ENCODE measurements around the gene PAXX.

Gene PAXX, protein sequence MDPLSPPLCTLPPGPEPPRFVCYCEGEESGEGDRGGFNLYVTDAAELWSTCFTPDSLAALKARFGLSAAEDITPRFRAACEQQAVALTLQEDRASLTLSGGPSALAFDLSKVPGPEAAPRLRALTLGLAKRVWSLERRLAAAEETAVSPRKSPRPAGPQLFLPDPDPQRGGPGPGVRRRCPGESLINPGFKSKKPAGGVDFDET

DNA sequence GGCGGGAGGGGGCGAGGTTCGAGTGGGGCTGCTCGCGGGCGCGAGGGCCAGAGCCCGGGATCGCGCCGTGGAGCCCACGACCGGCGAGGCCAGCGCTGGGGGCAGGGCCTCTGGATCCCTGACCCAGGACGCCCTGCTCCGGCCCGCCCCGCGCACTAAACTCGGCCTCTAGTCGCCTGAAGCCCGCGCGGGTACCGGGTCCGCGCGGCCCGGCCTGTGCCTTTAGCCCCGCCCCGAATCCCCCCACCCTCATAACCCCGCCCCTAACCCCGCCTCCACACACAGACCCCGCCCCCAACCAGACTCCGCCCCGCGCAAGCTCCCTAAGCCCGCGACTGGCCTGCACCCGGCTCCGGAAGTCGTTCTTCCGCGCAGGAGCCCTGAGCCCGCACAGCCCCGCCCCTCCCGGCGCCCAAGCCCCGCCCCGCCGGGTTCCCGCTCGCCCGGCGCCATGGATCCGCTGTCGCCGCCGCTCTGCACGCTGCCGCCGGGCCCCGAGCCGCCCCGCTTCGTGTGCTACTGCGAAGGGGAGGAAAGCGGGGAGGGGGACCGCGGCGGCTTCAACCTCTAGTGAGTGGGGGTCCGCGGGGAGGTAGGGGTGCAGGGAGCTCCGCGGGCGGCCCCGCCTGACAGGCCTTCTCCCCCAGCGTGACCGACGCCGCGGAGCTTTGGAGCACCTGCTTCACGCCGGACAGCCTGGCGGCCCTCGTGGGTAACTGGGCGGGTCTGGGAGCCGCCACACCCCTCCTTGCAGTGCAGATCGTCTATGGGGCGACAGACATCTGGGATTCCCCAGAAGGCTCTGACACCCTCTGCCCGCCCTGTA, at the start of gene PAXX:
TSS of gene PAXX (plus strand) at position 430 of the 826 bp plus-strand sequence. CDS start at position 452, 22 bp downstream.
- peak; percentile 92 for DNase-seq (ENCODE audit: low read depth)

DNA sequence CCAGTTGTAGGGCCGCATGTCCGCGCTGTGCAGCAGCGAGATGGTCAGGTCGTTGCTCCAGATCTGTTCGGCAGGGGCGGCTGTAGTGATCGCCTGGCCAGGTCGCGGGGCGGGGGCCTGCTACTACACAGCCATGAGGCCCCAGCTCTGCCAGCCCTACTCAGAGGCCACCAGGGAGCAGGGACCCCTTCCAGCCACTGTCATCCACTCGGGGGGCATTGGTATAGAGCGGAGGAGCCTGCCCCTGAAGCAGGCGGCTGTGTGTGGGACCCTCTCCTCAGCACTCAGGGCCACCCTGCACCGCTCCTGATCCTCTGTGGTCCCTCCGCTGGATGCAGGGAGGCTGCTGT, 49.4 kb upstream of the PAXX start:
- no peak for DNase-seq (ENCODE audit: low read depth)

DNA sequence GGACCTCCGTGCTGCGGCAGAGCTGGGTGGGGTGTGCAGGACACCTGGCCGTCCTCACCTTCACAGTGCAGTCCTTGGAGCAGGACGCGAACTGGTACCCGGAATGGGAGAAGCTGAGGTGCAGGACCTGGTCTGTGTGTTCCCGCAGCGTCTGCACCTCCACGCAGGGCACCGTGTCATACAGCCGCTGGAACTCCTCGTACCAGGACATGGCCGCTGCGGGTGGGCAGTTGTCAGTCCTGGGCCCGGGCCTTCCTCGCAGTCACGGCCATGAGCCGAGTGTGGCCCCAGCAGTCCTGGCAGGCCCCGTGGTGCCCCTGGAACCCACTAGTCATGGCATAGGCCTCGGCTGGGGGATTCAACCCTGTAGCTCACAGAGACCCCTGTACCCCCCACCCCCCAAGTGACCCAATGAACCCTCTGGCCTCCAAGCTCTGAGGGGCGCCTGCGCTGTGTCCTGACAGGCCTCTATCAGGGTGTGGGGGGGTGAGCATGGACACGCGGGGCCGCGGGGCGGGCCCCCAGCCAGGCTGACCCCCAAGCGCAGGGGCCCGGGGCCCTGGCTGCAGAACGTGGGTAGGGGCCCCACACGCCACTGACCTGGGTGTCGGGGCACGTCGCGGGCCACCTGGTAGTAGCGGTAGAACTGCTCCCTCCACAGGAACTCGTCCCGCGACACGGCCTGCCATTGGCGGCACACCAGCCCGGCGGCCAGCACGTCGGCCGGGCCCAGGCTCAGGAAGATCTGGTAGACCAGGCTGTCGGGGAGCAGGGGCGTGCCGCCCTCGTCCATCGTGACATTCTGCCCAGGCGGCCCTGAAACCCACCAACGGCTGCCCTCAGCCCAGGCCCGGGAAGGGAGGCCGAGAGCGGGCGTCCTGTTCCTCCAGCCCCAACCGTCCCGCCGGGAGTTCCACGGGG, 48.7 kb upstream of the PAXX start:
- DNase-seq (ENCODE audit: low read depth) = no peak

DNA sequence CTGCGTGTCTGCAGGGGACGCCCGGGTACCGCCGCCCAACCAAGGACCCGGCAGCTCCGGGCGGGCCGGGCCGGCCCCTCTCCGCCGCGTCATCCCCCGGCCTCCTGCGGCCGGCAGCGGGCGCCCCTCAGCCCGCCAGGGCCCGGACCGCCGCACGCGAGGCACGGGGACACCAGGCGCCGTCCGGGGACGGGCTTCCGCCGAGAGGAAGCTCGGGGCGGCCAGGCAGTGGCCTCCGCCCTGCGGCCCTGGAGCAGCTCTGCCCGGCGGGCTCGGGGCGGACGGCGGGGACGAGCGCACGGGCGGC, 48.1 kb upstream of the PAXX start:
- no peak for DNase-seq (ENCODE audit: low read depth)

DNA sequence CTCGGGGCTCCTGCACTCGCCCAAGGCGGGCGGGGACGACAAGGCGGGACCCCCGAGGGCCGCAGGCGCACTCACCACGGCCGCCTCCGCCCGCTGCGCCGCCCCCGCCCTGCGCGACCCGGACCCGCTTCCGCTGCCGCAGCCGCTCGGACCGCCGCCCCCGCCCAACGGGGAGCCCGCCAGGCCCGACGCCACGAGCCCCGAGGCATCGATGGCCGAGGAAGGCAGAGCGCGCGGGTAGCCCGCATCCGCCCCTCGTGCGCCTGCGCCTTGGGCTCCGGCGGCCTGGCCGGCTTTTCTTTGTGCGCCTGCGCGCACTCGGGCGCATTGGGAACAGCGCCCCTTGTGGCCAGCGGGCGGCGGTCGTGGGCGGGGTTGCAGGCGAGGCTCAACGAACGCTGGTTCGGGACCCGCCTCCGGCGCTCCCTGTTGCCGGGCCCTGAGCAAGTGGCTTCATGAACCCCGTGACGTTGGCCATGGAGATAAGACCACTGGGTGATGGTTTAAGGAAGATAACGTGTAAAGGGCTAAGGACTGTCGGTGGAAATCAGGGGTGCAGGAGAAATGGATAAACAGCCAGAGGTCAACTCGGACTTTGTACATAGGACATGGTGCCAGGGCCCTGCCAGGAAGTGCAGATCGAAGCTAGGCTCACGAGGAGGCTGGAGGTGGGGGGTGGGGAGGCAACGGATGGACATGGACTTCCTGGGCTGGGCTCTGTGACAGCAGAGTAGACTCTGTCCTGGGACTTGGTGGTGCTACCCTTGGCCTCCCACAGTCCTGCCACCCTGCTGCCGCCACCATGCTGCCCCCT, 47.5 kb upstream of the PAXX start, which contains the start of the genes C8G and FBXW5:
TSS of gene C8G (plus strand) at position 725 of the 814 bp plus-strand sequence. CDS start at position 803, 78 bp downstream.
TSS of gene FBXW5 (minus strand) at position 220 of the 814 bp plus-strand sequence. CDS start 655 bp downstream, outside the sequence.
- DNase-seq (ENCODE audit: low read depth) = peak; percentile 94

DNA sequence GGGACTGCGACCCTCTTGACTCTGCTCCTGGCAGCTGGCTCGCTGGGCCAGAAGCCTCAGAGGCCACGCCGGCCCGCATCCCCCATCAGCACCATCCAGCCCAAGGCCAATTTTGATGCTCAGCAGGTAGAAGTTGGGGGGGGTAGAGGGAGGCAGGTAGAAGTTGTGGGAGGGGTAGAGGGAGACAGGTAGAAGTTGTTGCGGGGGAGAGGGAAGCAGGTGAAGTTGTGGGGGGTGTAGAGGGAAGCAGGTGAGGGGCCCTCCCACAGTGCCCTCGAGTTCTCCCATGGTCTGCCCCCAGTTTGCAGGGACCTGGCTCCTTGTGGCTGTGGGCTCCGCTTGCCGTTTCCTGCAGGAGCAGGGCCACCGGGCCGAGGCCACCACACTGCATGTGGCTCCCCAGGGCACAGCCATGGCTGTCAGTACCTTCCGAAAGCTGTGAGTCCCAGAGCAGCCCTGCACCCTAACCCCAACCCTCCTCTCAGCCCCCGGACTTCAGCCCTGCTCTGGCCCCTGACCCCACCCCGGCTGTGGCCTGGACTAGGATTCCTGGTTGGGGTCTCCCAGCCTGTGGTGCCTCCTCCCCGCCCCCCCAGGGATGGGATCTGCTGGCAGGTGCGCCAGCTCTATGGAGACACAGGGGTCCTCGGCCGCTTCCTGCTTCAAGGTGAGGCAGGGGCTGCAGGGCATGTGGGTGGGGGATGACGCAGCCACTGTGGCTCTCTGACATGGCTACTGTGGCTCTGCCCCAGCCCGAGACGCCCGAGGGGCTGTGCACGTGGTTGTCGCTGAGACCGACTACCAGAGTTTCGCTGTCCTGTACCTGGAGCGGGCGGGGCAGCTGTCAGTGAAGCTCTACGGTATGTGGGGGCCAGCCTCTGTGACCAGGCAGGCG, 46.6 kb upstream of the PAXX start:
- DNase-seq (ENCODE audit: low read depth) = no peak

DNA sequence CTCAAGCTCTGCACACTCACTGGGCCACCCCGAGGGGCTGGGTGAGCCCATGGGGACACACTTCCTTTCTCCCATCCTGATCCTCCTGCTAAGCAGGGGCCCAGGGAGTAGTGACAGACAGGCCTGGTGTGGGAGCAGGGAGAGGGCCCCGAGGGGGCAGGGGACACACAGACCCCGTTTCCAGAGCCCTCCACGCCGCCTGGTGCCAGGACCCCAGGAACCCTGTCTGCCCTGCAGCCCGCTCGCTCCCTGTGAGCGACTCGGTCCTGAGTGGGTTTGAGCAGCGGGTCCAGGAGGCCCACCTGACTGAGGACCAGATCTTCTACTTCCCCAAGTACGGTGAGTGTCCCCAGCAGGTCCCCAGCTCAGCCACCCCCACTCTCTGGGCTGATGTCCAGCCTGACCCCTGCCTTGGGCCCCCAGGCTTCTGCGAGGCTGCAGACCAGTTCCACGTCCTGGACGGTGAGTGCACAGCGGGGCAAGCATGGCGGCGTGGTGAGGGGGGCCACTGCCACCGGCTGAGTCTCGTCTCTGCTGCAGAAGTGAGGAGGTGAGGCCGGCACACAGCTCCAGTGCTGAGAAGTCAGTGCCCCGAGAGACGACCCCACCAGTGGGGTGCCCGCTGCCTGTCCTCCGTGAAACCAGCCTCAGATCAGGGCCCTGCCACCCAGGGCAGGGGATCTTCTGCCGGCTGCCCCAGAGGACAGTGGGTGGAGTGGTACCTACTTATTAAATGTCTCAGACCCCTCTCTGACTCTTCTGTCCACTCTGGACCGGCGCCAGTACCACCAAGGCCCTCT, 45.8 kb upstream of the PAXX start:
- DNase-seq (ENCODE audit: low read depth) = no peak

DNA sequence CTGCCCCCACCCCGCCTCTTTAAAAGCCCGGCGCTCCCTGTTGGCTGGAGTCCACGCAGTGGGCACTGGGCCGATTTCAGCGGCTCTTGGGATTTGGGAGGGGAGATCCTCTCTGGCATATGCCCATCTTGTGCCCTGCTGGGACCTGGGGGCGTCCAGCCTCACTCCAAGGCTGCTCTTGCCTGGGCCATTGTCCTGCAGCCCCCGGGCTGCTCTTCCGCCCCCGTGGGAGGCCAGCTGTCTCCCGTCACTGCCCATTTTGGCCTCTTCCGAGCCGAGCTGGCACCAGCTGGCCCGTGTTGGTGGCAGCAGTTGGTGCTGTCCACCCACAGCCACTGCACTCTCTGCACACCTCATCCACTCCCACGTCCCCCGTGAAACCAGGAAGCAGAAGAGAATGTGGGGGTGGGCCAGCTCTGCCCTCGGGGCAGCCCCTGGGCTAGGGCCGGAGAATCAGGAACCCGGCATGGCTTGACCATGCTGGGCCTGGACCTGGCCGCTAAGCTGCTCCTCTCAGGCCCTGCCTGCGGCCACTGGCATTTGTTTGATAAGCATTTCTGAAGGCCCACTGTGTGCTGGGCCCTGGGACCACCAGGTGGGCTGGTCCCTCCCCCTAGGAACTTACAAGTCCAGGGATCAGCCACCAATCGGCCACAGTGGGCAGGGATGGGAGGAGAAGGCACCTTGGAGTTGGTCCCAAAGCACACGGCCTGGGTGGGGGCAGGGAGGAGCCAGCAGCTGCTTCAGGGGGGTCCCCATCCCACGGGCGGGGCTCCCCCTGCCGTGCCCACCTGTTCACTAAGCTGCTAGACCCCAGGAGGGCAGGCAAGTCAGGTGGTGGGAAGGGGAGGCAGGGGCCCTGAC, 45.0 kb upstream of the PAXX start:
- no peak for DNase-seq (ENCODE audit: low read depth)

DNA sequence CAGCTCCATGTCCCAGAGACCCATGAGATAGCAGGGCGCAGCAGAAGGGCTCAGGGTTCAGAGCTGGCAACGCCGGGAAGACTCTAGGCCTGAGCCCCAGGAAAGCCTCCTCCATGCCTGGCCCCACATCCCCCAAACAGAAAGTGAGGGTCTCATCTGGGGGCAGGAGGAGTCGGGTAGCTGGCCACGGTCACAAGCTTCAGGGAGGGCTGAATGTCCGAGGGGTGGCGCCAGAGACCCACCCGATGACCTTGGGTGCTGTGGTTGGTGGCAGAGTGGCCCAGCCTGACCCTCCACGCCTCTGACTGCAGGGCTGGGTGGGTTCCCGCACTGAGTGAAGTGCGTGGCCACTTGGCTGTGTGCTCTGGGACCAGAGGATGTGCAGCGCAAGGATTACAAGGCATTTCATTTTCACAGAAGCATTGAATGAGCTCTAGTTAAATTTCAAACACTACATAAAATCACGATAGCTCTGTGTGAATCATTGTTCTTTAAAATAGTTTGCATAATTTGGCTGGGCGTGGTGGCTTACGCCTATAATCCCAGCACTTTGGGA, 44.2 kb upstream of the PAXX start:
- no peak for DNase-seq (ENCODE audit: low read depth)

DNA sequence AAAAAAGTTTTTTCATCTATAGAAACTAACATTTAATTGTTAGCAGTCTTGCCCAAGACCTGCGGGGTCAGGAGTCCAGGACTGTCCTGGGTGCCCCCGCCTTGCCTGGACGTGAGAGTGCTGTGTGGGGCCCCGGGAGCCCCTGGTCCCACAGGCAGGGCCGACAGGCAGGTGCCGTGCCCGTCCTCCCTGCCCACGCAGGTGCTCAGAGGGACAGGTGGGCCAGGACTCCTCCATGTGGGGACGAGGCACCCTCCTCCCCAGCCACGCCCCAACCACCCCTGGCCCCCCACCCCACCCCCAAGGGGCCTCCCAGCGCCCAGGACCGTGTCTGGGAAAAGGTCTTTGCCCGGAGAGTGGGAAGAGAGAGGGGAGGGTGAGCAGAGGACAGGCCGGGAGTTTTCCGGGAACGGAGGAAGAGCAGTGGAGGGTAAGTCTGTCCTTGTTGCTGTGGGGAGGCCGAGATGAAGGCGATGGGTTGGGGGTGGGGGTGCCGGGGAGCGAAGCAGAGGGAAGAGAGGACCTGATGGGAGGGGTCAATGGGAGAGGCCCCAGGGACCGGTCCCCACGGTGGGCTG, 42.9 kb upstream of the PAXX start:
- DNase-seq (ENCODE audit: low read depth) = no peak

DNA sequence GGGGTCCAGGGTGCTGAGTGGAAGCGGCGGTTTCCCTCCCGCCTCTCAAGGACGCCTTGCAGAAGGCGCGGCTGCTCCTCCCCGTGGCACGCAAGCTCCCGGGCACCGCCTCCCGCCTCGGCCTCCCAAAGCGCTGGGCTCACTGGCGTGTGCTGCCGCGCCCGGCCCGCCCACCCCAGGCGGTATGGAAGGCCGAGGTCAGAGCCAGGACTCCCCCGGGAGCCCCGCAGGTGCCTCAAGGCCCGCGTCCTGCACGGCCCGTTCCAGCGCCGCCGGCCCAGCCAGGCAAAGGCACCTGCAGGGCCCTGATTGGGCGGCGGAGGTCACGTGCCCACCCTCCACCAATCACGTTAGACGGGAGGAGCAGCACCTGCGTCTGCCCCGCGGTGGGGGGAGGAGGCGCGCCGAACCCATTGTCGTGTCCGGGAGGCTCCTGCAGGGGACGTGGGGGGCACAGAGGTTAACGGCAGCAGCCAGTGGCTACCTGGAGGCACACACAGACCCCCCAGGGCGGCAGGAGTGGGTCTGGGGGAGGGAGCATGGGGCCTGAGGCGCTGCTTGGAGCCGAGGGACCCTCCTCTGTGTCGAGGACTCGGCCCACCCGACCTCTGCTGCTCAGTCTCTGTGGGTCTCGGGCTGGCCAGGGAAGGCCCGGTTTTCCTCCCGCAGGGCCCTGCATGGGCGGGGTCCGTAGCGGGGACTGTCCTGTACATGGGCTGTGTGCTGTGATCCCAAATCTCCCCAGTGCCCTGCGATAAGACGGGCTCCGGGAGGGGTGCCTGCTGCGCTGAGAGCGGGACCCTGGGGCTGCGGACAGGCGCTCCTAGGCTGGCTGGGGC, 42.2 kb upstream of the PAXX start:
- DNase-seq (ENCODE audit: low read depth) = peak; percentile 95

DNA sequence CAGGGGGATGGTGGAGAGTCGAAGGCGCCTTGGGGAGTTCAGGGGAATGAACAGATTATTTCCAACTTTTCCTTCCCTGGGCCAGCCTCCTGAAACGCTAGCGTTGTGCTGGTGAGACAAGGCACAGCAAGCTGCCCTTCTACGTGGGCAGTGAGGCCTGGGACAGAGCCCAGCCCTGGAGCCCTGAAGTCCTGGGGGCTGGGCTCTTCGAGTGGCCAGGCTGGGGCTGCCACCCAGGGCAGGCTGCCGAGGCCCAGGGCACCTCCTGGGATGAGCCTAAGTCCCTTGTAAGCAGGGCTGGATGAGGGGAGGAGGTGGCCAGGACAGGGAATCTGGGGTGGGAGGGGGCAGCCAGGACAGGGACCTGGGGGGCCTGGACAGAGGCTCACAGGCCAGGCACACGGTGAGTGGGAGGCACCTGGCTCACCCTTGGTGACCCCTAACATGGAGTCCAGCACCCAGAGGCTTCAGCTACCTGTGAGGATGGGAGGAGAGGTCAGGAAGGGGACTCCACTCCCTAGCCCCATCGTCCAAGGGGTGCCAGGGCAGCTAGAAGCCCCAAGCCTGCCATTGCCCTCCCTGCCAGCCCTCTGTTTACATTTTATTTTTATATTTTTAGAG, 41.5 kb upstream of the PAXX start:
- no peak for DNase-seq (ENCODE audit: low read depth)

DNA sequence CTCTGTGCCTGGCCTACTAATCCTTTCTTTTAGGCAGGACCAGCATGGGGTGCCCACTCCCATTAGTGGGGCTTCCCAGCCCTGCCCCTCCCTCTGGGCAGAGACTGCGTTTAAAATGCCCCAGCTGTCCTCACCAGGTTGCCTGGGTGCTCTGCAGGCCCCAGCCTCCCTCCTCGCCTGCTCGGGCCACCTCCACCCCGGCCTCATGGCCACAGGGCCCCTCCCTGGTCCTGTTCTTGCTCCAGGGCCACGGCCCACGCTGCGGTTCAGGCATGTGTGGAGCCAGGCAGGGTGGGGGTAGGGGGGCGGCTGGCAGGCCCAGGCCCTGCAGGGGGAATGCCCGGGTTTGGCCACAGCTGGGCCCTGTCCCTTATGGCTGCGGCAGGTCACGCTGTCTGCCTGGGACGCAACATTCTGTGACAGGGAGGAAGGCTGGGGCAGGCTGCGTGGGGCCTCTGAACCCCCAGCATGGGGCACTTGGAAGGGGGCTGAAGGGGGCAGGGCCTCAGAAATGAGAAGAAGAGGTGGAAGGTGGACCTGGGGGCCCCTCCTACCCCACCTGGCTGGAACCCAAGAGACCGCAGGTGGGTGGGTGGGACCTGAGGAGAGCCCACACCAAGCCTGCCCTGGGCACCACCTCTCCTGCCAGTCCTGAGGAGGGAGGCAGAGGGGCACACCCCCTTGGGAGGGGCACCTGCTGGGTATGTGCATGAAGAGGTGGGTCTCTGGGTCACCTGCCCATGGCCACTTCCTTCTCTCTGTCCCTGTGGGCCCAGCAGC, 40.5 kb upstream of the PAXX start, which contains the start of gene LCN12:
TSS of gene LCN12 (plus strand) at position 733 of the 780 bp plus-strand sequence. CDS start 55 bp downstream, outside the sequence.
- no peak for DNase-seq (ENCODE audit: low read depth)

DNA sequence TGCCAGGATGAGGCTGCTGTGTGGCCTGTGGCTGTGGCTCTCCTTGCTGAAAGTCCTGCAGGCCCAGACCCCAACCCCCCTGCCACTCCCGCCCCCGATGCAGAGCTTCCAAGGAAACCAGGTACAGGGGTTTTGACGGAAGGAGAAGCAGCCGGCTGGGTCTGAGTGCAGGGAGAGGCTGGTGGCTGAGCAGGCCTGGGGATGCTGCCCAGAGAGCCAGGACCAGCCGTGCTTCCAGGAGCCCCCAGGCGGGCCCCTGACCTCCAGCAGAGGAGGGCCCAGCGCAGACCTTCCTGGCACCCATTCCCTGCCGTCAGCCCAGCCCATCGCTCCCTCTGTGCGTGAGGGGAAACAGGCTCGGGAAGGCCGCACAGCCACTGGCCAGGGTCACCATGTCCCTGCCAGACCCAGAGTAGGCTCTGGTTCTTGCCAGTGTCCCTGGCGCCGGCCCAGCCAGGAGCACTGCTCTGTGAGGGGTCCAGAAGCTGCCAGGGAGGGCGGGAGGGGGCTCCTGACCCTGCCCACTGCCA, 39.8 kb upstream of the PAXX start:
- no peak for DNase-seq (ENCODE audit: low read depth)
